Fibroblast of villous mesenchyme (primary cell): ENCODE data around the gene SLC39A1. TPM values are rescaled to one million over a fixed set of nuclear protein-coding genes. Genes with fewer than 3 reads are reported as not detected.

ENCODE experiments used
- DNase-seq: peaks from one replicate; pipeline ENCODE4 v3.0.0-alpha.2; 2010; ENCODE audit warnings: low read depth
- H3K4me3 ChIP-seq: 2 replicates; pipeline ENCODE4 v1.5.1; 2011; ENCODE audit warnings: low read depth, mild to moderate bottlenecking, low read length
- total RNA-seq: library from RNA; depleted of rRNA; stranded (reverse); fragments of >200 nt; gene quantifications from 2 replicates; pipeline ENCODE4 v1.2.3, GENCODE V29; 2012
- TF ChIP-seq, protein P1 (sequence below): IDR thresholded peaks from 2 replicates; pipeline ENCODE4 v1.5.1; 2012; ENCODE audit warnings: low read depth, mild to moderate bottlenecking, low read length; ENCODE audit not compliant: insufficient read depth

The SLC39A1 gene
- total RNA-seq, 1 donor: 153 TPM

GRCh38 chr1:153951183-153951582, 12.2 kb downstream of the SLC39A1 start:
- no peak for DNase-seq
- H3K4me3 ChIP-seq: no peak overlapping the region

GRCh38 chr1:153946622-153947241, 16.6 kb downstream of the SLC39A1 start, which contains the start of gene DENND4B:
Gene DENND4B (minus strand): TSS chr1:153946718. CDS start chr1:153944374, 2,344 bp downstream.
- peak; percentile 82 for DNase-seq
- peak within 1 kb of the TSS; percentile 76 for H3K4me3 ChIP-seq

More at GRCh38 chr1:153951183-153951582, 12.2 kb downstream of the SLC39A1 start:
- TF ChIP-seq, protein P1, sequence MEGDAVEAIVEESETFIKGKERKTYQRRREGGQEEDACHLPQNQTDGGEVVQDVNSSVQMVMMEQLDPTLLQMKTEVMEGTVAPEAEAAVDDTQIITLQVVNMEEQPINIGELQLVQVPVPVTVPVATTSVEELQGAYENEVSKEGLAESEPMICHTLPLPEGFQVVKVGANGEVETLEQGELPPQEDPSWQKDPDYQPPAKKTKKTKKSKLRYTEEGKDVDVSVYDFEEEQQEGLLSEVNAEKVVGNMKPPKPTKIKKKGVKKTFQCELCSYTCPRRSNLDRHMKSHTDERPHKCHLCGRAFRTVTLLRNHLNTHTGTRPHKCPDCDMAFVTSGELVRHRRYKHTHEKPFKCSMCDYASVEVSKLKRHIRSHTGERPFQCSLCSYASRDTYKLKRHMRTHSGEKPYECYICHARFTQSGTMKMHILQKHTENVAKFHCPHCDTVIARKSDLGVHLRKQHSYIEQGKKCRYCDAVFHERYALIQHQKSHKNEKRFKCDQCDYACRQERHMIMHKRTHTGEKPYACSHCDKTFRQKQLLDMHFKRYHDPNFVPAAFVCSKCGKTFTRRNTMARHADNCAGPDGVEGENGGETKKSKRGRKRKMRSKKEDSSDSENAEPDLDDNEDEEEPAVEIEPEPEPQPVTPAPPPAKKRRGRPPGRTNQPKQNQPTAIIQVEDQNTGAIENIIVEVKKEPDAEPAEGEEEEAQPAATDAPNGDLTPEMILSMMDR: no peak

GRCh38 chr1:153945795-153946621, 17.3 kb downstream of the SLC39A1 start:
- TF ChIP-seq, protein P1: no peak
- H3K4me3 ChIP-seq: peak overlapping the region; percentile 76
- DNase-seq: peak; percentile 87

More at GRCh38 chr1:153946622-153947241, 16.6 kb downstream of the SLC39A1 start, which contains the start of gene DENND4B:
- TF ChIP-seq, protein P1: peak; percentile 87

- DNase-seq: peak; percentile 54
- H3K4me3 ChIP-seq: peak overlapping the region; percentile 76
- TF ChIP-seq, protein P1: no peak
Observed at GRCh38 chr1:153945131-153945794, 18.1 kb downstream of the SLC39A1 start.

- peak overlapping the region; percentile 76 for H3K4me3 ChIP-seq
Observed at GRCh38 chr1:153944827-153945117, 18.6 kb downstream of the SLC39A1 start.

More at GRCh38 chr1:153944827-153945117, 18.6 kb downstream of the SLC39A1 start:
- no peak for DNase-seq
- TF ChIP-seq, protein P1: no peak
